Measurements from ENCODE around the gene QKI.

Gene QKI

DNA sequence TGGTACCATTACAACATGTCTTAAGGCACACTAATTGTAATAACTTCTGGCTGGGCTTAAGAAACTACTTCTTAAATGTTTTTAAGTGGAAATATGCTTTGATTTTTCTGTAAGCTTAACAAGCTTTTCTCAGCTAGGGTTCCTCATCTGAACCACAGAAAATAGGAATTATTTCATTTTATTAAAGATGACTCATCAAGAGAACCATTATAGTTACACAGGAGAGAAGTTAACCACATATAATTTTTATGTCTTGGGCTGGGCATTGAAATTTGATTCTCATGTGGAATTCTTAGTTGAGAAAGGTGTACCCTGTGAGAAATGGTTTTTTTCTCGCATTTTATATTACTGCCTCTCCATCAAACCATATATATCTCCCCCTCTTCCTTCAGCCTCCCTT lies 75.1 kb downstream of the QKI start:
- DNase-seq (ENCODE audit: low read depth) = no peak

GRCh38 chr6:163490826-163491577 lies 76.5 kb downstream of the QKI start:
- no peak for DNase-seq (ENCODE audit: low read depth)

DNA sequence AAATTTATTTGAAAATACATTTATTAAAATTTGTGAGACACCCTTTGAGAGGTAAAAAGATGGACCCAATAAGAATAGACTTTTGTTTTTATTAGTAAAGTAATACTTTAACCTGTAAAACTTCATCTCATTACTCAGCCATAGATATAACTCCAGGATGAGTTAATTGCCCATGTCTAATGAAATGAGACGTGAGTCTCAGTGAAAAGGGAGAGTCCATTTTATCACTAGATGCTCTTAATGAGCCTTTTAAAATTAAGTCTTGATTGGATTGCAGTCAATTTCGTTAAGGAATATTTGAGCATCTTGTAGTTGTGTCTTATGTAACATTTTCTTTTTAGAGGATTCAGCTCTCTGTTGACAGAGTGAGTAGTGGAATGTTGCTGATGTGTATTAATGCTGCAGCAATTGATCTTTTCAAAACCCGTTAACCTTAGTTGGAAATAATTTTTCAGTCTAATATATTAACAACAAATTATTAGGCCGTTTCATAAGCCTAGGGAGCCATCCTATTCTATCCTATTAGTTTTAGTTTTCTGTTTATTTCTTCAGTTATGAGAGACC lies 77.3 kb downstream of the QKI start:
- DNase-seq (ENCODE audit: low read depth) = no peak

GRCh38 chr6:163494279-163494727 lies 79.8 kb downstream of the QKI start:
- no peak for DNase-seq (ENCODE audit: low read depth)

DNA sequence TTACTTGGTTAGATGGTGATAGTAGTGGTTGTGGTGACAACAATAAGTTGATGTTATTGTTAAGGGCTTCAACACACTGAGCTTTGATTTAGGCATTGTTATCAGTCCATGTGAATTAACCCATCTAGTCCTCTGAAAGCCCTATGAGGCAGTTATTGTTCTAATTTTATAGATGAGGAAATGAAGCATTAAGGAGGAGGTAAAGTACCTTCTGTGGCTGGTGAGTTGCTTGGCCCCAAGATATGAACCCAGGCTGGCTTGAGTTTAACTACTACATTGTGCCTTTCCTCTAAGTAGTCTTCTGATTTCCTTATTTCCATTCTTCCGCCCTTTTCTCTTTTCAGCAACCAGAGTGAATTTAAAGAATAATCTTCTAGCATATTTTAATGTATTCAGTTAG lies 81.7 kb downstream of the QKI start:
- DNase-seq (ENCODE audit: low read depth) = no peak

DNA sequence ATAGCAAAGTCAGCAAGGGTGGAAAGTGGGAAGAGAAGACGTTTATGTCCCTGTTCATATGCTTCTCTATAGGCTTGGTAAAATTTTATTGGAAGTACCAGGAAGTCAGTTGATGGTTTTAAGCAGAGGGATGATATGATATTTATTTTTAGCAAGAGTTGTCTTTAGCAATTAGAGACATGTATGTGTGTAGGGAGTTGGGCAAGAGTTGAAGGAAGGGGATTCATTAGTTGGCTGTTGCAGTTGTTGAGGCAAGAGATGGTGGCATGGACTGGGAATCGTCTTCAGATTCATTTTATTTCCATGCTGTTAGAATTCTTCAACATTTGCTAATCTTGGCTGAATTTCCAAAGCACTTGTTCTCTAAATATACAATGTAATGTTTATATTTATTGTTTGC lies 85.6 kb downstream of the QKI start:
- no peak for DNase-seq (ENCODE audit: low read depth)

GRCh38 chr6:163501026-163501425 lies 86.5 kb downstream of the QKI start:
- DNase-seq (ENCODE audit: low read depth) = no peak

DNA sequence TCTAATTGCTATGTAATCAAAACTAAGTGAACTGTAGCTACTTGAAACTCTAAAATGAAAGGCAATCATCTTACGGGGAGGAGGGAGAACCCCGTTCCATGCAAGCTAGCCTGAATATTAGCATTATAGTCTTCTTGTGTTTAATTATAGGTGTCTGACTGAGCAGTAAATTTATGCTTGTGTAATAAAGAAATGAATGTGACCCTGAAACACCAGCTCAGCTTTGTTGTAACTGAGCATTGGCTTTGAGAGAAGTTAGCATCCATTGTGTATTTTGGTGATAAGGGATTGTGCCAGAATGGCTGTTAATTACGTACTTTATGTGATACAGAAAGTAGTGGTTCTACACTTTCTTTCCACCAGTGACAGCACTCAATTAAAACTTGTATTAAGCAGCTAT lies 86.9 kb downstream of the QKI start:
- no peak for DNase-seq (ENCODE audit: low read depth)

- no peak for DNase-seq (ENCODE audit: low read depth)
Measured at GRCh38 chr6:163504984-163505640, 90.6 kb downstream of the QKI start.

- DNase-seq (ENCODE audit: low read depth) = no peak
Measured at GRCh38 chr6:163507965-163508364, 93.4 kb downstream of the QKI start.

DNA sequence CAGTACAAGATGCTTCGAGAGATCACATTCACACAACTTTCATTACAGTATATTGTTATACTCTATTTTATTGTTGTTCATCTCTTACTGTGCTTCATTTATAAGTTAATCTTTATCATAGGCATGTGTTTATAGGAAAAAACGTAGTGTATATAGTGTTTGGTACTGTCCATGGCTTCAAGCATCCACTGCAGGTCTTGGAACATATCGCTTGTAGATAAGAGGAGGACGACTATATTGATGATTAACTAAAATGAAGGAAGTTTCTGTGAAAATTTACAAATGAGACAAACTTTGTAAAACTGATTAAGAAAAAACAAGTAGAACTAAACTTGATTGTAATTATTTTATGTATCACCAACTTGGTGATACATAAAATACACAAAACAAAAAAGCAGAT lies 98.5 kb downstream of the QKI start:
- no peak for DNase-seq (ENCODE audit: low read depth)

DNA sequence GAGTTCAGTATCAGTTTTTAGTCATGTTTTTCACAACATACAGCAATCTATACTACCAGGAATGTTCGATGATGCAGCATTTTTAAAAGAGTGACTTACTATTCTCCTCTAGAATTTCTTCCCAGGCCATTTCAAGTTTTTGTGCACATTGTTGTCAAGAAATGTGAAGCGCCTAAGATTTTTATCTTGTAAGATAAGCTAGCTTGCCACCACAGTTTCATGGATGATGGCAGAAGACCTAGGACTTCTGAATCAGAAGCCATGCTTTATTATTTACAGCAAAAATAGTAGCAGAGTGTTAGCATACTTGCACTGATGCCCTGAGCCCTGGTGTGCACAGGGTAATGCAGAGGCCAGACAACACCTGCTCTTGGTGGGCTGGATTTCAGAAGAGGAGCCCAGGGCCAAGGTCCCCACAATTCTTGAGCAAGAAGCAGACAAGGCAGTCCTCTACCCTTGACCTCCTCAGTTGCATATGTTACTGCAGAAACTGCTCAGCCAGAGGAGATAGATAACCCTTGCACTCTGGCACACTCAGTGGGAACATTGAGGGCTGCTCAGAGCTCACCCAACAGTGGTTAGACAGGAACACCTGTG lies 99.2 kb downstream of the QKI start:
- no peak for DNase-seq (ENCODE audit: low read depth)

GRCh38 chr6:163516908-163517307 lies 102.4 kb downstream of the QKI start:
- DNase-seq (ENCODE audit: low read depth) = no peak

GRCh38 chr6:163520956-163521355 lies 106.4 kb downstream of the QKI start:
- no peak for DNase-seq (ENCODE audit: low read depth)

DNA sequence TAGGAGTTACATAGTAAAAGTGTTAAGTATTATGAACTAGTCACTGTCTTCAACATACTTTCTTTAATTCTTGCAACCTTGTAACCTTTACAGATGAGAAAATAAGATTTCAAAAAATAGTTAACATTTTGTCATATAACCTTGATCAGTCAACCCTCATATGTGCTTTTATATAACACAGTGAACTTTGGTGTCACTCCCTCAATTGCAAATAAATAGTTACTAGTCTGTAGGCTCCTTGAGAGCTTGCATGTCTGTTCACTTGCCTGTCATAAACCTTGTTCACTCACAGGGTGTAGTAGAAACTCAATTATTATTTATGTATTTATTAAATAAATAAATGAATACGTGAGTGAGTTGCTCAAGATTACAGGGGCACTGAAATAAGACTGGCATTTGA lies 107.5 kb downstream of the QKI start:
- no peak for DNase-seq (ENCODE audit: low read depth)

DNA sequence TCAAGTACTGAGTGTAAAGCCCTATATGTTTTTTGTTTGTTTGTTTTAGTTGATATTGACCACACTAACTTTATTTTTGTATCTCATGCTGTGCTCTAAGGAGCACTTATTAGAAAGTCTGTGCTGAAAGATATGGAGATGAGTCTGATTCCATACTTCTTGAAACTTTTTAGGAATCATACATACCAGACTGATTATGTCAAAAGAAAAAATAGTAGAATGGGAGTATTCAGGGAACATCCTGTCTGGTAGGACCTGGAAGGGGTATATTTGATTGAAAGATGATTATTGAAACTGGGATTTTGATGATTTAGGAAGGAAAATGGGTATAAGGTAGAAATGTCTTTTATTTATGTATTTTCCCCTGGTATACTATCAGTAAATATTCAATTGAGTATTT lies 111.4 kb downstream of the QKI start:
- no peak for DNase-seq (ENCODE audit: low read depth)

GRCh38 chr6:163526346-163526745 lies 111.8 kb downstream of the QKI start:
- no peak for DNase-seq (ENCODE audit: low read depth)

DNA sequence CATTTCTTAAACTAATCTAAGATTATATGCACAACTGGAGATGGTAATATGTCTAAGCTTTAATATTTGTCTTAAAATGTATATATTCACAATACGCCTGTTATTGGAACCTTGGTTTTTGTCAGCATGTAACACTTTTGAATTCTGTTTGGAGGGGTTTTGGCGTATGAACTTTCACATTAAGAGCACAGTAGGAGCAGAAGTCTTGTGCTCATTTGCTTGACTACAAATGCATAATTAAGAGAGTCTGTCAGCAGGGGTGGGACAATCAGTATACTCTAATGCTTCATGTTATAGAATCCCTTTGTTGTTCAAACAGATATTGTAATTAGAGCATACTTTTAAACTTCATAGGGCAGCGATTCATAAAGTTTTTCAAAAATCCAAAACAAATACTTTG lies 112.8 kb downstream of the QKI start:
- DNase-seq (ENCODE audit: low read depth) = no peak

DNA sequence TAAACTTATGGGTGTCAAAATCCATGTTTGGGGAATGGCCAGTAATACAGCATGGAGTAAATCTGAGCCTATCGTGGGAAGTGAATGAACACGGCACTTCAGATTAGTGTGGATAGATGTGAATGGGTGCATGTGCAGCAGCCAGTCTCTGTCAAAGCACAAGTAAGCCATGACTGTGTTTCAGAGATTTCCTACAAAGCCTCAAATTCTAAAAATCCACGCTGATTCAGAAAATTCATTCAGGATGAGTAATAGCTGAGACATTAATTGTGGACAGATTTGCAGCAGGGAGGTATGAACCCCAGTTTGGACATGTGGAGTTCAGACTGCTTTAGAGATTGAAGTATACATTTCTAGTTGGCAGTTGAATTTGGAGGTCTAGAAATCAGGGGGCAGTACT lies 115.1 kb downstream of the QKI start:
- no peak for DNase-seq (ENCODE audit: low read depth)

GRCh38 chr6:163530406-163530805 lies 115.9 kb downstream of the QKI start:
- no peak for DNase-seq (ENCODE audit: low read depth)

- DNase-seq (ENCODE audit: low read depth) = no peak
Measured at GRCh38 chr6:163531122-163531521, 116.6 kb downstream of the QKI start.

GRCh38 chr6:163532526-163533078 lies 118.1 kb downstream of the QKI start:
- DNase-seq (ENCODE audit: low read depth) = no peak

GRCh38 chr6:163533443-163533842 lies 118.9 kb downstream of the QKI start:
- DNase-seq (ENCODE audit: low read depth) = no peak

Data from T-helper 22 cell (primary cell).